Stimulated activated effector memory CD8-positive, alpha-beta T cell treated with anti-CD3 and anti-CD28 coated beads, Interleukin-12 subunit alpha, Interleukin-12 subunit beta, amount 100 ng/mL, for 72 hours (primary cell): Measurements from ENCODE around the gene NRG4.
"Not testable (repeated sequence)": the region's sequence is repeated elsewhere in the genome, so short reads cannot be mapped to it uniquely, and the experiment has no call there.

Source experiments
- ATAC-seq: fragments of 150-1000 bp; cut with Tn5 transposase; 2 replicates; pipeline ENCODE4 v1.10.0; 2021
- DNase-seq, 2 donors: peaks; one replicate each; pipeline ENCODE4 v3.0.0; 2021 to 2022; ENCODE audit warnings: low spot score in 2 of 2
- H3K27ac Mint-ChIP-seq: one replicate; pipeline ENCODE4 v1.8.0; 2022; ENCODE audit warnings: mild to moderate bottlenecking, mixed read lengths
- H3K36me3 Mint-ChIP-seq: one replicate; pipeline ENCODE4 v1.8.0; 2022; ENCODE audit warnings: mild to moderate bottlenecking, mixed read lengths
- H3K4me1 Mint-ChIP-seq: one replicate; pipeline ENCODE4 v1.8.0; 2022; ENCODE audit warnings: mixed read lengths
- H3K4me3 Mint-ChIP-seq: one replicate; pipeline ENCODE4 v1.8.0; 2022; ENCODE audit warnings: mild to moderate bottlenecking, mixed read lengths
- H3K9me3 Mint-ChIP-seq: one replicate; pipeline ENCODE4 v1.8.0; 2022; ENCODE audit warnings: mixed read lengths

Gene NRG4

GRCh38 chr15:76011627-76012551 is at the start of gene NRG4:
Gene NRG4, minus strand, starts transcription at chr15:76012424. Its CDS starts 1,194 bp downstream, at chr15:76011230.
- no peak for DNase-seq
- no peak for ATAC-seq
- peaks cover 6% of the 10 kb centered on the region for H3K4me1 Mint-ChIP-seq
- no peak within 1 kb of the TSS for H3K27ac Mint-ChIP-seq
- H3K4me3 Mint-ChIP-seq: no peak within 1 kb of the TSS
- peaks cover 6% of the 10 kb centered on the region for H3K9me3 Mint-ChIP-seq
- H3K36me3 Mint-ChIP-seq: no peaks in the 10 kb centered on the region

GRCh38 chr15:76061700-76062099 is 49.5 kb upstream of the NRG4 start:
- no peaks in the 10 kb centered on the region for H3K36me3 Mint-ChIP-seq
- no peak overlapping the region for H3K4me3 Mint-ChIP-seq
- no peaks in the 10 kb centered on the region for H3K9me3 Mint-ChIP-seq
- no peak for ATAC-seq
- DNase-seq: no peak
- peaks cover 43% of the 10 kb centered on the region for H3K4me1 Mint-ChIP-seq
- no peak overlapping the region for H3K27ac Mint-ChIP-seq

- peak overlapping the region; percentile 72 for H3K4me3 Mint-ChIP-seq
- ATAC-seq (peak; percentile 50), DNase-seq (peak; percentile 6 to 58)
- peaks cover 38% of the 10 kb centered on the region for H3K4me1 Mint-ChIP-seq
- no peaks in the 10 kb centered on the region for H3K36me3 Mint-ChIP-seq
- H3K27ac Mint-ChIP-seq: no peak overlapping the region
- H3K9me3 Mint-ChIP-seq: no peaks in the 10 kb centered on the region
These were observed 48.1 kb upstream of the NRG4 start for GRCh38 chr15:76060118-76060989.

- DNase-seq: peak in 1 of 2 donors; percentile 50
- Mint-ChIP-seq H3K27ac (no peak within 1 kb of the TSS), H3K36me3 (no peaks in the 10 kb centered on the region), H3K4me3 (peak within 1 kb of the TSS; percentile 72), H3K4me1 (peaks cover 33% of the 10 kb centered on the region), H3K9me3 (no peaks in the 10 kb centered on the region)
- ATAC-seq: peak; percentile 47
These were observed 47.3 kb upstream of the NRG4 start, which contains the start of gene TMEM266 for GRCh38 chr15:76059320-76060117. Gene TMEM266, plus strand, starts transcription at chr15:76059985. Its CDS starts 74,279 bp downstream, at chr15:76134264.

- H3K27ac Mint-ChIP-seq: no peak overlapping the region
- DNase-seq: peak in 1 of 2 donors; percentile 54
- peaks cover 33% of the 10 kb centered on the region for H3K4me1 Mint-ChIP-seq
These were observed 46.6 kb upstream of the NRG4 start for GRCh38 chr15:76058714-76059319.

GRCh38 chr15:76057332-76058000 is 45.2 kb upstream of the NRG4 start:
- H3K27ac Mint-ChIP-seq: no peak overlapping the region
- H3K9me3 Mint-ChIP-seq: no peaks in the 10 kb centered on the region
- no peaks in the 10 kb centered on the region for H3K36me3 Mint-ChIP-seq
- no peak for ATAC-seq
- H3K4me1 Mint-ChIP-seq: peaks cover 32% of the 10 kb centered on the region
- no peak overlapping the region for H3K4me3 Mint-ChIP-seq
- DNase-seq: peak; percentile 32 to 72

More at GRCh38 chr15:76058714-76059319, 46.6 kb upstream of the NRG4 start:
- peak overlapping the region; percentile 72 for H3K4me3 Mint-ChIP-seq
- peak; percentile 61 for ATAC-seq
- no peaks in the 10 kb centered on the region for H3K36me3 Mint-ChIP-seq
- H3K9me3 Mint-ChIP-seq: no peaks in the 10 kb centered on the region

- no peak overlapping the region for H3K4me3 Mint-ChIP-seq
- DNase-seq (no peak), ATAC-seq (no peak)
- no peaks in the 10 kb centered on the region for H3K36me3 Mint-ChIP-seq
- peaks cover 27% of the 10 kb centered on the region for H3K4me1 Mint-ChIP-seq
- no peaks in the 10 kb centered on the region for H3K9me3 Mint-ChIP-seq
- no peak overlapping the region for H3K27ac Mint-ChIP-seq
These were observed 44.7 kb upstream of the NRG4 start for GRCh38 chr15:76056931-76057330.

GRCh38 chr15:76054201-76054600 is 42.0 kb upstream of the NRG4 start:
- ATAC-seq, H3K36me3 Mint-ChIP-seq, H3K9me3 Mint-ChIP-seq, DNase-seq, H3K4me3 Mint-ChIP-seq, H3K27ac Mint-ChIP-seq: not testable (repeated sequence)
- peaks cover 14% of the 10 kb centered on the region for H3K4me1 Mint-ChIP-seq

- DNase-seq (no peak), ATAC-seq (no peak)
- no peaks in the 10 kb centered on the region for H3K4me1 Mint-ChIP-seq
- peaks cover 16% of the 10 kb centered on the region for H3K9me3 Mint-ChIP-seq
- no peaks in the 10 kb centered on the region for H3K36me3 Mint-ChIP-seq
- no peak overlapping the region for H3K4me3 Mint-ChIP-seq
- no peak overlapping the region for H3K27ac Mint-ChIP-seq
These were observed 26.3 kb upstream of the NRG4 start for GRCh38 chr15:76038512-76038911.

GRCh38 chr15:76035593-76035992 is 23.4 kb upstream of the NRG4 start:
- DNase-seq: no peak
- no peaks in the 10 kb centered on the region for H3K4me1 Mint-ChIP-seq
- peaks cover 4% of the 10 kb centered on the region for H3K9me3 Mint-ChIP-seq
- ATAC-seq: no peak
- no peak overlapping the region for H3K4me3 Mint-ChIP-seq
- H3K36me3 Mint-ChIP-seq: no peaks in the 10 kb centered on the region
- H3K27ac Mint-ChIP-seq: no peak overlapping the region

GRCh38 chr15:76034111-76034510 is 21.9 kb upstream of the NRG4 start:
- no peak for DNase-seq
- H3K9me3 Mint-ChIP-seq: no peaks in the 10 kb centered on the region
- H3K4me3 Mint-ChIP-seq: no peak overlapping the region
- H3K36me3 Mint-ChIP-seq: no peaks in the 10 kb centered on the region
- ATAC-seq: no peak
- H3K4me1 Mint-ChIP-seq: no peaks in the 10 kb centered on the region
- no peak overlapping the region for H3K27ac Mint-ChIP-seq

GRCh38 chr15:76033438-76033837 is 21.2 kb upstream of the NRG4 start:
- H3K4me3 Mint-ChIP-seq: no peak overlapping the region
- H3K36me3 Mint-ChIP-seq: no peaks in the 10 kb centered on the region
- no peak for DNase-seq

GRCh38 chr15:76032046-76032445 is 19.8 kb upstream of the NRG4 start:
- H3K9me3 Mint-ChIP-seq: no peaks in the 10 kb centered on the region
- DNase-seq (no peak), ATAC-seq (no peak)
- H3K36me3 Mint-ChIP-seq: no peaks in the 10 kb centered on the region
- no peak overlapping the region for H3K27ac Mint-ChIP-seq
- H3K4me1 Mint-ChIP-seq: no peaks in the 10 kb centered on the region
- H3K4me3 Mint-ChIP-seq: no peak overlapping the region

More at GRCh38 chr15:76033438-76033837, 21.2 kb upstream of the NRG4 start:
- Mint-ChIP-seq H3K9me3 (no peaks in the 10 kb centered on the region), H3K4me1 (no peaks in the 10 kb centered on the region), H3K27ac (no peak overlapping the region)
- ATAC-seq: no peak
